Posterior cingulate gyrus (tissue), 11 donors: ENCODE data around the gene BCR.

ENCODE experiments used
- DNase-seq, 10 donors: peaks; one replicate each; pipeline versions ENCODE4 v3.0.0 to v3.0.0-alpha.2; 2020 to 2021; ENCODE audit warnings: mixed read lengths in 3 of 10
- intact Hi-C: fragments of 100-400 bp; cut with DNase I; formaldehyde crosslinking; loops from one replicate; pipeline ENCODE4 v1.15.1; 2023

BCR gene

DNA sequence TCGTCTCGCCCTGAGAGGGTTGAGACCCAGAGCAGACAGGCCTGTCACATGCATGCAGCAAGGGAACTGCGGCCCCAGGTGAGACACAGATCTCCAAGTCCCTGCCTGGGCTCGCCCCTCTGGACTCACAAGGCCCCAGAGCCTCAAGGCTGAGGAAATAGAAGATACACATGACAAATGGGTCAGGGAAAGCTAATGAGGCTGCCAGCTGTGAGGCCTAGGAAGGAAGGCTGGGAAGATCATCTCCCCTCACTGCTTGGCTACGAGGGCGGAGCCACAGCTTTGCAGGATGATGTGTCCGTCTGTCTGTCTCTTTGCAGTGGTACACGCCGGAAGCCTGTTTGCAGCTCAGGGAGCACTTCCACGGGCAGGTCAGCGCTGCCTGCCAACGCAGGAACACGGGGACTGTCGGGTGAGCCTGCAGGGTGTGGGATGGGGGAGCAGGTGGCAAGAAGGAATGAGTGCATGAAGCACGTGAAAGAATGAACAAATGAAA is 30.5 kb upstream of the BCR start:
- peak in 1 of 10 donors; percentile 36 for DNase-seq
- intact Hi-C loops: no loop called here

DNA sequence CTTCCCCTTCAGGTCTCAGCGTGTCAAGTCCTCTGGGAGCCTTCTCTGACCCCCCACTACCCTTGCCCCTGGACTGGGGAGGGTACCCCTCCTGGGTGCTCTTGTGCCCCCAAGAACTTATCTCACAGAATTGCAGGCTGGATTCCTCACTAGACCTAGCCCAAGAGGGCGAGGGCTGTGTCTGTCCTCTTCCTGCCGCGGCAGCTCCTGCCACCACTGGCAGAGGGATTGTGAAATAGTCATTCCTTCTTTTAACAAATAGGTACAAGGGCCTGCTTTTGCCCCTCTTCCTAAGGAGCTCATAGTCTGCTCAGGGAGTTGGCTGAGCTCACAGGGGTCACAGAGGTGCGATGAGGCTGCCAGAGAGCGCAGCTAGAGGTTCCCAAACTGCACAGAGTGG is 29.5 kb upstream of the BCR start:
- intact Hi-C loops: no loop called here
- peak in 1 of 10 donors; percentile 48 for DNase-seq

DNA sequence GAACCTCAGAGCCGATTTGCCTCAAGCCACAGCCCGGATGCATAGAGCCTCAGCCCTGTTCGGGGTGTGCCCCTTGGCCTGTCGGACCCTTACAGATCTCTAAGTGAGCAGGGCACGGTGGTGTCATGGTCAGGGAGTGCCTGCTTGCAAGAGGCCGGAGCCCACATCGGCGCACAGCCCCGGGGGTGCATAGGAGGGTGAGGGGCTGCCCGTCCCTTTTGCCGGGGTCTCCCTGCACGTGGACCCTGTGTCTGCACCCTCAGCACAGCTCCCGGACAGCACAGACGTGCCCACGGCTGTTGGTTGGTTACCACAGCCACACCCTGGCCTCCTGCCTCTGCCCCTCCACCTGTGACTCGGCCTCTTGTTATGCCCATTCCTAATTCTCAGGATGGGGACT is 28.5 kb upstream of the BCR start:
- intact Hi-C loops: no loop called here
- DNase-seq: peak in 2 of 10 donors; percentile 72 to 80

DNA sequence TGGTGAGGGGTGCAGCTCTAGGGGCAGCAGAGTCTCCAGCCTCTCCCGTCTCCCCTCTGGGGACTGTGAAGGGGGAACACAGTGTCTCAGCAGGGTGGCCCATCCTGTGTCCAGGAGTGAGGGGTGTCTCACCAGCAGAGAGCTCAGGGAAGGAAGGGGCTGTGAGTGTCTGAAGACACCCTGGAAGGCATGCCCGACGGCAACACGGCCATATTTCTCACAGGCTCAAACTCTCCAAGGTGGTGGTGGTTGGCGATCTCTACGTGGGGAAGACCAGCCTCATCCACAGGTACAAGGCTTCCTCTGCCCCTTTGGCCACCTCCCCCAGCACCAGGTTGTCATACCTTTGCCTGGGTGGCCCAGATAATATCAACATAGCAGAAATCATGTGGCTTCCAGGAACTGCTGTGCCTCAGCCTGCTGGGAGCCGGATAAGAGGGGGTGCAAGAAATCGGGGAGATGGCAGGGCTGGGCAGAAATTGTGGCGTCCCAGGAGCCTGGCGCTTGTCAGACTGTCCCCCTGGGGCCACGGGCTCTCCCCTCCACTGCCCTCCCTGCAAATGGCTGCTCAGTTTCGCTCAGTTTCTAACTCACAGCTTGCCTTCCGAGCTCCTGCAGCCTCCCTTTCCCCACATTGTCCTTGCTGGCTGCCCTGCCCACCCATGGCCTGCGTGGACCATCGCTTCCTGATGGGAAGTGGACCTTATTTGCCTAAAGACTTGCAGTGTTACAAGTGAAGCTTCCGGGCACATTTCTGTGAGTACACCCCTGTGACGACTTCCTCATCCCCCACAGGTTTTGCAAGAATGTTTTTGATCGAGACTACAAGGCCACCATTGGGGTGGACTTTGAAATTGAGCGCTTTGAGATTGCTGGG is 27.8 kb upstream of the BCR start:
- peak in 2 of 10 donors; percentile 67 to 69 for DNase-seq
- intact Hi-C loops: no loop called here

DNA sequence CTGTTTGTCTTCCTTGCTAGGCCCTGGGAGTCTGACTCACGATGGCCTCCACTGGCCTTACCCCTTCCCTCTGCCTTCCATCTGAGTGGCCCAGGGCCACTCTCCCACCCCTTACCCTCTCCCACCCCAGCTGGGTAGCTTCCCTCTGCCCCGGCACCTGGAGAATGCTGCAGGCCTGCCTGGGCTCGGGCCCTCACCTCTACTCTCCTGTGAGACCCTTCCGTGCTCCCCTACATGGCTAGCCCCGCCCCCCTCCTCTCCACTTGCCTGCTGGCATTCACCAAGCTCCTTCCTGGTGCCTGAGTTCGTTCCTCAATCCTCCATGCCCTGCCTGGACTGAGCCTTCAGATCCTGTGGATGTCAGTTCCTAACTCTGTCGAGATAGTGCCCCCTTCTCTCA is 26.3 kb upstream of the BCR start:
- peak in 2 of 10 donors; percentile 49 to 75 for DNase-seq
- intact Hi-C loops: no loop called here

DNA sequence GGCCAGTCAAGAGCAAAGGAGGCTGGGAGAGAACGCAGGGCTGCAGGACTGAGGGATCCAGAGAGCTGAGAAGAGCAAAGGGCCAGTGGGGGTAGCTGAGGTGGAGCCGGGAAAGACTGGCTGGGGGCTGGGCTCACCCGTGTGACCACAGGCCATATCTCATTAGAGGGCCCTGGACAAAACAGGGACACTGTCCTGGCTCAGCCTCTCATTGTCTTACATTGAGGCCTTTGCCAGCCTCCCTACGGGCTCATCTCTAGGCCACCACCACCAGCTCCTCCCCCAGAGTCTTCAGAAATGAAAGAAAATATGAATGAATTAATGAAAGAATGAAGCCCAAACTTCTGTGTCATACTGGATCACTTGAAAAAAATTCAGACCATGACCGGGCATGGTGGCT is 25.8 kb upstream of the BCR start:
- intact Hi-C loops: no loop called here
- peak in 1 of 10 donors; percentile 28 for DNase-seq

DNA sequence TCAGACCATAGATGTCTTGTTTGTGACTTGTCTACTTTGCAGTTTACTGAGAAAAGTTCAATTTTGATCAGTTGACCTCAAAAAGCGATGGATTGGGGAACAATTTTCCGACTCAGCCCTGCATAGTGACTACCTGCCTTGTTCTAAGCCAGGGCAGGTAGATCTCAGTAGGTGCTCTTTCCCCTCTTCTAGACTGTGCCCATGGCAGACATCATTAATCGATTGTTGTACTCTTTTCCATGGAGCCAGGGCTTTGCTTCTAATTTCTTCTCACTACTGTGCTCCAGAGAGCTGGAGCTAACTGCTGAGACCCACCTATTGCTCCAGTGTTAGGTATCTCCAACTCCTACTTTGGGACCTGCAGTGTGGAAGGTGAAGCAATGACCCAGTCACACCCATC is 25.2 kb upstream of the BCR start:
- intact Hi-C loops: no loop called here
- DNase-seq: peak in 1 of 10 donors; percentile 45

DNA sequence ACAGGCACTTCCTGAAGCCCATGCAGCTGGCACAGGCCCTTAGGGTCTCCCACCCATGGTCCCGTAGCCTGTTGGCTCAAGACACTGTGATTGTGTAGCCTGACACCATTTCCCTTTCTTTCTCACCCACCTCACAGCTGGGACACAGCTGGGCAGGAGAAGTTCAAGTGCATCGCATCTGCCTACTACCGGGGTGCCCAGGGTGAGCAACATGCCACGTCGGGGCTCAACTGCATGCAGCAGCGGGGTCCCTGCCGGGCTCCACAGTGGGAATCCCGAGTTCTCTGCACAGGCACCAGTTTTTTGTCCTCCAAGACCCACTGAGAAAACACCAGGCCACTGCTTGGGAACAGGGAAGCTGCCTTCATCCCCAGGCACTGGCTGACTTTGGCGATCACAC is 24.5 kb upstream of the BCR start:
- DNase-seq: peak in 1 of 10 donors; percentile 80
- intact Hi-C loops: no loop called here

DNA sequence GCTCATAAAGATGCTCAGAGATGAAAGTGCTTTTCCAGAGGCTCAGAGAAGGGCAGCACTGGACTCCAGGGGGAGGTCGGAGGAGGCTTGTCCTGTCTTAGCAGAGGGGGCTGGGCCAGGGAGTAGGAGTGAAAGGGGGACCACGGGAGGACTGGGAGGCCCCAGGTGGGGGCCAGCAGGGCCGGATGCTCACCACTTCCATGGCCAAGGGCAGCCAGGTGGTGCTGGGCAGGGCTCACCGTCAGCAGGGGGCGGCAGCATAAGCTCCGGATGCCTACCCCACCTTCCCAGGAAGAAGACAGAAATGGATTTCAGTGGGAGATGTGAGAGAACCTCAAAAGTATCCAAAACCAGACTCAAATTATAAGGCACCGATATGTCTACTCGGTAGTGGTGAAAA is 24.0 kb upstream of the BCR start:
- DNase-seq: peak in 1 of 10 donors; percentile 68
- intact Hi-C loops: no loop called here

DNA sequence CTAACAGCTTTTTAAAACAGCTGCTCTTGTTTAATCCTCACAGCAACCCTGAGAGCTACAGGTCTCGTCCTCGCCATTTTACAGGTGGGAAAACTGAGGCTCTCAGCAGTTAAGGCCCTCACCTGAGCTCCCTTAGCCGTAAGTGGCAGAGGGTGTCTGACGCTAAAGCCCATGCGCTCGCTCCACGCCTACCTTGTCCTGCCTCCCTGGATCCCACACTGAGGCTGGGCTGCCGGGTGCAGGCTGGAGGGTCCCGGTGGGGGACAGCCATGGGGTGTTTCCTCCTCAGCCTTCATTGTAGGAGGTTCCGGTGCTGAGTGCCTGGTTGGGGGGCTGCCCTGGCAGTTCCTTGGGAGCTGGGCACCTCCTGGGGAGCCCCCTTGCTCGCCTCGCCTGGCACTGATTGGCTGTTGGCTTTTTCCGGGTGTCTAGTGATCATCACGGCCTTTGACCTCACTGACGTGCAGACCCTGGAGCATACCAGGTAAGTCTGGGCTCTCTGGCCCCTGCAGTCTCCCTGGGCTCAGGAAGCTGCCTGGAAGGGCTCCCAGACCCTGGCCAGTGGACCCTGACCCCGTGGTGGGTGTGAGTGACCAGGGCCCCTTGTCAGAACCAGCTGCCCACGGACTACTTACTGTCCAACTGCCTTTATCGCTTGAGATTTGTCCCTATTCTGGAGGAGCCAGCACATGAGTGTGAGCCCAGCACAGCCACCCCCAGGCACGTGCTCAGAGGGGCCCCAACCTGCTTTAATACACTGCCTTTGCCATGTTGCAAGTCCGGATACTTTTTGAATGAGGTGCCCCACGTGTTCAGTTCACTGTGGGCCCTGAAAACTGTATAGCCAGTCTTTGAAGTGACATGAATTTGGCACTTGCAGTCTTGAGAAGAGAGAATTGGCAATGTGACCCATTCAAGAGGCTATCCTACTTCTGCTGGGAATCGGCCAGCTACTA is 22.5 kb upstream of the BCR start:
- DNase-seq: no peak
- intact Hi-C loops: no loop called here

DNA sequence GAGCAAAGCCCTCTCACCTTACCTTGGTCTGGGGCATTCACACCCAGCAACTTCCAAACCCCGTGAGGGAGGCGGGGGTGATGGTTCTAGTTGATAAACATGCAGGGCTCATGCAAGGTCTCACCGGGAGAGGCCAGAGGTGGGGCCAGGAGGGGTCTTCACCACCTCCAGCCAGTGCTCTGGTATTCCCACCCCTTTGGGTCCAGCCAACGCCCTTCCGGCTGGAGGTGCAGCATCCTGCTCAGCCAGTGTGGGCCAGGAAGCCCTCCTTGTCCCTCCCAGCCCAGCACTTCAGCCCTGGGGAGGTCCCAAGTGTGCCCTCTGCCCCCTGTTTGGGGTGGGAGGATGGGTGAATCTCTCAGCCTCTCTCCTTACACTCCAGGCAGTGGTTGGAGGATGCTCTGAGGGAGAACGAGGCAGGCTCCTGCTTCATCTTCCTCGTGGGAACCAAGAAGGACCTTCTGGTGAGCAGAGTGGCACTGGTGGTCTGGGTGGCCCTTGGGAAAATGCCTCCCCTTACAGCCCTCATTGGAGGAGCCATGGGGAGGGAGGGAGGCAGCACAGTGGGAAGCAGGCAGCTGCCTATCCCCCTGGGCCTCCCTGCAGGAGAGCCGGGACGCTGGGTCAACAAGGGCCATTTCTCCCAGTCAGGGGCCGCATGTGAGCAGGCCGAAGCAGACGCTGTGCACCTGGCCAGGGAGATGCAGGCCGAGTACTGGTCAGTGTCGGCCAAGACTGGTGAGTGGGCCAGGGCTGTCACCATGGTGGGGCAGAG is 21.6 kb upstream of the BCR start:
- intact Hi-C loops: no loop called here
- peak in 1 of 10 donors; percentile 59 for DNase-seq

DNA sequence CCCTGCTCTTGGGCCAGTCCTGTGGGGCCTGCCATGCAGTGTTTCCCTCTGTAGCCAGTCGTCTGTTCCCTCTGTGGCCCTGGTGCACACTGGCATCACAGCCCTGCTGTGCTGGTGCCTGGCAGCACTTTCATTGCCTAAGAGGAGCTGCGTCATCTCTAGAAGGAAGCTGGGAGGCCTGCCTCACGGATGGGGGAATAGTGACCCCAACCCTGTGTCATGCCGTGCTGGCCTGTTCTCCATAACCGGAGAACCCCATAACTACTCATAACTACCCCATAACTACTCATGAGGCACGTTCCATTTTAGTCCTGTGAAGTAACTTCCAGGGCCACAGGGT is 21.0 kb upstream of the BCR start:
- DNase-seq: no peak
- intact Hi-C loops: no loop called here

DNA sequence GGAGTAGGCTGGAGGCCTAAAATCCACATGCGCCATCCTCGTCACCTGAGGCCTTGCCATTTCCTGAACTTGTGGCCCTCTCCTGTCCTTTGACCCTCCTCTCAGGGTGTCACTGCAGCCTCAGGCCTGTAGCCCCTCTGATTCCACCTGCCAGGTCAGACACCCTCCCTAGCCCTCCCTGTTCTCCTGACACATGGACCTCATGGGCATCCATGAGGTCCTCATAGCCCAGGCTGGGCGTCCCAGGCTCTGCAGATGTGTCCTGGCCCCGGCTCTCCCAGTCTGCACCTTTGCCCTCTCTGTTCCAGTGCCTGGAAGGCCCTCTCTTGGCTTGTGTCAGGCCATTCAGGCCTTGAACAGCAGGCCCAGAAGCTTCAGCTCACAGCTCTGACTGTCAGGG is 19.3 kb upstream of the BCR start:
- intact Hi-C loops: no loop called here
- no peak for DNase-seq

DNA sequence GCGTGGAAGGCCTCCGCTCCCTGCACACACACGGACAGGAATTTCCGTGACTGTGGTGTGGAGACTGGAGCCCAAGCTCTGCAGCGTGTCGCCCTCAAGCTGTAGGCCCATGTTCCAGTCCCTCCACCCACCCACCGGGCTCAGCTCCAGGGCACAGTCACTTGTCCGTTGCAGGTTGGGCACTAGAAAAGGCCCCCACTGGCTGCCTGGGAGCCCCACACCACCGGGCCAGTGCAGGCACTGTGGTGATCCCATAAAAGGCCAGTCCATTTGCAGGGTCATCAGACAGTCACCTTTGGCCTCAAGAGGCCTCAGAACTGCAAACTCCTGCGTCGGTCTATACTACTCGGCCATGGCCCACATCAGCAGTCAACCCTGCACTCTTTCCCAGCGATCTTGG is 18.7 kb upstream of the BCR start:
- DNase-seq: peak in 1 of 10 donors; percentile 63
- intact Hi-C loops: no loop called here

DNA sequence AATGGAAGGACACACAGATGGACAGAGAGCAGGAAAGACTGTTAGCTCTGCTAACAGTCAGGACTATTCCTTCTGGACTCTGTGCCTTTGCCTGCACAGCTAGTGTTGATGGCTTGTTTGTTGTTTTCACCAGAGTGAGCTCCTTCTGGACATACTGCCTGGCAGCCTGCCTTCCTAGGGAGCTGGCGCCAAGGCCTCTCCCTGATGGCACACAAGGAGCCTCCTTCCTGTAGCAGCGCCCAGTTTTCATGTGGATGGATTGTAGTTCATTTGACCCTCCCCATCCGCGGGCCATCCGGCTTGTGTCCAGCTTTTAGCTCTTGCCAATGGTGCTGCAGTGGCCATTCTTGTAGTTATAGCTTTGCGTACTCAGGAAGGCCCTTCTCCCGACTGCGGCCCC is 16.6 kb upstream of the BCR start:
- peak; percentile 45 to 96 (median 70) for DNase-seq
- intact Hi-C loops: no loop called here

DNA sequence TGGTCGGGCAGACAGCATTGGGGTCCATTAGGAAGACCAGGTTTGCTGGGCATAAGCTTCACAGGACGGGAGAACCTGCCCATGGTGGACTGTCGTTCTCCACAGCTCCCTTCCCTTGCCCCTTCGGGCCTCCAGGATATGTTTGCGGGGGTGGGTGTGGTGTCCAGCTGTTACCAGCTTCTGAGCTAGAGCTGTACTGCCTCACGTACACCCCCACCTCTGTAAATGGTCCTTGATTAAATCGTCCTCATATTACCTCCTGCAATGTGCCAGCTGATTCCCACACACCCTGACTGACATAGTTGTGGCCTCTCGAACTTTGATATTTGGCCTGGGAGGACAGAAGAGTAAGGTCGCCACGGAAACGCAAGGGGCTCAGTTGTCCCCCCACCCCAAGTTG is 16.2 kb upstream of the BCR start:
- no peak for DNase-seq

DNA sequence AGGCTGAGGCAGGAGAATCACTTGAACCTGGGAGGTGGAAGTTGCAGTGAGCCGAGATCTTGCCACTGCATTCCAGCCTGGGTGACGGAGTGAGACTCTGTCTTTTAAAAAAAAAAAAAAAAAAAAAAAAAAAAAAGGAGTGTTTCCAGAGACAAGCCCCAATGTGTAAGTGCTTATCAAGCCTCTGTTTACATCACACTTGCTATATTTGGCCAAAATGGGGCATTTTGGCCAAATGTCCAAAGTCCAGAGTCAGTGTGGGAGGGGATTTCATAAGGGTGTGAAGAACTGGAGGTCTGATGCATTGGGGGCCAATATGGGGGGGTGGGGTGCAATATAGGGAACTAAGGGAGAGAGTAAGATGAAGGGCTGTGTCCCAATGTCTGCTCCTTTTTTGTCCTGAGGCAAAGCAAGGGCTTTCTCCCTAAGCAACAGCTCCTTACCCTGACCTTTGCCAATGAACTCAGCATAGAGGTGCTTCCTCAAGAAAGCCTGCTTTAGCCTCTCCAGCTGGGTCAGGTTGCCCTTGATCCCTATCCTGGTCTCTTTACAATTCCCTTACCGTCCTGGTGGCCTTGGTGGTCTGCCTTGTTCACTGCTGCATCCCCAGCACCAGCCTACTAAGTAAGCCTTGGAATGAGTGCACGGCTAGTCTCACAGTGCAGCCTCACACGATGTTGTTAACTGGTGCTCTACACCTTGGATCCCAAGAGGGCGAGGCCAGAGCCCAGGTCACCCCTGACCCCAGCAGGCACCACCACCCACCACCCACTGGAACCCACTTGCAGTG is 14.1 kb upstream of the BCR start:
- intact Hi-C loops: no loop called here
- no peak for DNase-seq

More for the DNA sequence above, 16.2 kb upstream of the BCR start:
- intact Hi-C loops: no loop called here

DNA sequence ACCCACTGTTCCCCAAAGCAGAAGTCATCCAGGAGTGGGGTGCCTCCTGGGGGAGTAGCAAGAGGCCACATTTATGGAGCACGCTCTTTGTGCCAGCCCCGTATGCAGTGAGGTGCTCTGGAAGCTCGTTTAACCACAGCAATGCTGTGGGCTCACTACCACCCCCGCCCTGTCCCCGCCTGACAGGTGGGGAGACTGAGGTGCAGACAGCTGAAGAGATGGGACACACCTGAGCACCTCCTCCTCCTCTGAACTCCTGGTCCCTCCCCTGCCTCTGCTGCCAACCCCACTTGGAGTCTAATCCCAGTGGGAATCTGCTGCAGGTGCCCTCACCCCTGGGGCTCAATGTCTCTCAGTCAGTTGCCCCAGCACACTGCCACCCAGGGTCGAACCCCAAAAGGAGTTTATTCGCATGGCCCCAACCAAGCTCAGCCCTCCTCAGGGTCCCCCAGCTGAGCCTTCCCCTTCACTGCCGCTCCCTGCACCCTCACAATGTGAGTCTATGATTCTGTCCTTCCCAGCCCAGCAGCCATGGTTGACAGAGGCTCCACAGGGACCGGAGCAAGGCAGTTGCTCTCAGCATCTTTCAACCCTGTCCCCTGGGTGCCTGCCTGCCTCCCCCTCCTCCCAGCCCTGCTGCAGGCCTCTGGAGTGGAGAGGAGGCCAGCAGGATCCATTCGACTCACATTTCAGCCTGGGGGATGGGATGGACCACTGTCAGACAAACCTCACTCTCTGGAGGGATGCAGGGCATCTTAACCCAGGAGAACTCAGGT is 13.3 kb upstream of the BCR start:
- intact Hi-C loops: no loop called here
- no peak for DNase-seq
